ENCODE results near the gene NECTIN2.
"Not testable (repeated sequence)": the region's sequence is repeated elsewhere in the genome, so short reads cannot be mapped to it uniquely, and the experiment has no call there.

The NECTIN2 gene

DNA sequence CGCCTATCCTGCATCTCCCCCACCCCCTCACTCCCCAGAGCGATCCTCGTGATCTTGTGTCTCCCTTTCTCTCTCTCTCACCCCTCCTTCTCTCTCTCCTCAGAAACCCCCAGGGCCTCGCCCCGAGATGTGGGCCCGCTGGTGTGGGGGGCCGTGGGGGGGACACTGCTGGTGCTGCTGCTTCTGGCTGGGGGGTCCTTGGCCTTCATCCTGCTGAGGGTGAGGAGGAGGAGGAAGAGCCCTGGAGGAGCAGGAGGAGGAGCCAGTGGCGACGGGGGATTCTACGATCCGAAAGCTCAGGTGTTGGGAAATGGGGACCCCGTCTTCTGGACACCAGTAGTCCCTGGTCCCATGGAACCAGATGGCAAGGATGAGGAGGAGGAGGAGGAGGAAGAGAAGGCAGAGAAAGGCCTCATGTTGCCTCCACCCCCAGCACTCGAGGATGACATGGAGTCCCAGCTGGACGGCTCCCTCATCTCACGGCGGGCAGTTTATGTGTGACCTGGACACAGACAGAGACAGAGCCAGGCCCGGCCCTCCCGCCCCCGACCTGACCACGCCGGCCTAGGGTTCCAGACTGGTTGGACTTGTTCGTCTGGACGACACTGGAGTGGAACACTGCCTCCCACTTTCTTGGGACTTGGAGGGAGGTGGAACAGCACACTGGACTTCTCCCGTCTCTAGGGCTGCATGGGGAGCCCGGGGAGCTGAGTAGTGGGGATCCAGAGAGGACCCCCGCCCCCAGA lies 32.2 kb downstream of the NECTIN2 start:
- TF ChIP-seq, protein P1, sequence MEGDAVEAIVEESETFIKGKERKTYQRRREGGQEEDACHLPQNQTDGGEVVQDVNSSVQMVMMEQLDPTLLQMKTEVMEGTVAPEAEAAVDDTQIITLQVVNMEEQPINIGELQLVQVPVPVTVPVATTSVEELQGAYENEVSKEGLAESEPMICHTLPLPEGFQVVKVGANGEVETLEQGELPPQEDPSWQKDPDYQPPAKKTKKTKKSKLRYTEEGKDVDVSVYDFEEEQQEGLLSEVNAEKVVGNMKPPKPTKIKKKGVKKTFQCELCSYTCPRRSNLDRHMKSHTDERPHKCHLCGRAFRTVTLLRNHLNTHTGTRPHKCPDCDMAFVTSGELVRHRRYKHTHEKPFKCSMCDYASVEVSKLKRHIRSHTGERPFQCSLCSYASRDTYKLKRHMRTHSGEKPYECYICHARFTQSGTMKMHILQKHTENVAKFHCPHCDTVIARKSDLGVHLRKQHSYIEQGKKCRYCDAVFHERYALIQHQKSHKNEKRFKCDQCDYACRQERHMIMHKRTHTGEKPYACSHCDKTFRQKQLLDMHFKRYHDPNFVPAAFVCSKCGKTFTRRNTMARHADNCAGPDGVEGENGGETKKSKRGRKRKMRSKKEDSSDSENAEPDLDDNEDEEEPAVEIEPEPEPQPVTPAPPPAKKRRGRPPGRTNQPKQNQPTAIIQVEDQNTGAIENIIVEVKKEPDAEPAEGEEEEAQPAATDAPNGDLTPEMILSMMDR (IDR thresholded peaks at IDR 0.05; ENCODE audit: low read depth, low read length), result no peak
- H3K4me3 ChIP-seq (ENCODE audit: low read depth, low read length), result no peak overlapping the region

DNA sequence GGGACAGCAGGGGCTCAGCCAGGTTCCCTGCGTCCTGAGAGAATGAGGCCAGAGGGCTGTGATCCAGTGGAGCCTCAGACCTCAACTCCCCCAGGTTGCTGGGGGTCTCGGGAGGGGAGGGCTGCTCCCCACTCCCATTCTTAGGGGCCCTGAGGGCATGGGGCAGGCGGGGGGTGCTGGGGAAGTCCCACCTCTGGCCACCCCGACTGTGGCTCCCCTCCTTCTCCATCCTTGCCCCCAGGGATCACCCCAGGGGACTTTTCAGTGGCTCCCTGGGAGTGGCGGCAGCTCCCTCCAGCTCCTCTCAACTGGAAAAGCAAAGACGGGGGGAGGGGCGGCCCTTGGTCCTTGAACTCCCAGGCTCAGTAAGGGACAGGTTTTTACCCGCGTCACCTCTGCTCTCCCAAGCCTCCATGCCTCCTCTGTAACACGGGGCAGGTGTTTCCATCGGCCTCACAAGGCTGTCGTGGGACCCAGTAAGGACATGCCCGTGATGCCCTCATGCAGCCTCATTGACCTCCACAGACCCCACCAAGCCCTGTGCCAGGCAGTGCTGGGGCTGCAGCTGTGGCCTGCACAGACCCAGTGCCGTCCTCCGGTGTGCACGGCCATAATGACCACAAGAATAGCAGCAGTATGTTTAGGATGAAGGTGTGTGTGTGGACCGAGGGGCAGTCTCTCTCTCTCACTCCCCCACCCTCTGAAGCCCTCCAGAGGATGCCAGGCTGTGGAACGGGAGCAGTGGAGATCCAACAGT lies 33.4 kb downstream of the NECTIN2 start:
- H3K4me3 ChIP-seq (ENCODE audit: low read depth, low read length), result no peak overlapping the region
- TF ChIP-seq, protein P1 (IDR thresholded peaks at IDR 0.05; ENCODE audit: low read depth, low read length), result no peak

DNA sequence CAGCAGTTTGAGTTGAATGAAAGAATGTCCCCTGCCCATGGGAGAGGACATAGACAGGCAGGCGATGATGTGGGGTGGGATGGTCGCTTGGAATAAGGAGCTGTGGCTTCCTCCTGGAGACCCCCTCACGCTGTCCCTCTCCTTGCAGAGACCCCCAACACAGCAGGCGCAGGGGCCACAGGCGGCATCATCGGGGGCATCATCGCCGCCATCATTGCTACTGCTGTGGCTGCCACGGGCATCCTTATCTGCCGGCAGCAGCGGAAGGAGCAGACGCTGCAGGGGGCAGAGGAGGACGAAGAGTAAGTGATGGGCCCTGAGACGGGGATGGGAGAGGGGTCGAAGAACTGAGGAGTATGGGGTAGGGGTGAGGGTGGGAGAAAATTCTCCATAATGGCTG lies 36.0 kb downstream of the NECTIN2 start:
- TF ChIP-seq, protein P1 (IDR thresholded peaks at IDR 0.05; ENCODE audit: low read depth, low read length), result no peak
- no peak overlapping the region for H3K4me3 ChIP-seq (ENCODE audit: low read depth, low read length)

DNA sequence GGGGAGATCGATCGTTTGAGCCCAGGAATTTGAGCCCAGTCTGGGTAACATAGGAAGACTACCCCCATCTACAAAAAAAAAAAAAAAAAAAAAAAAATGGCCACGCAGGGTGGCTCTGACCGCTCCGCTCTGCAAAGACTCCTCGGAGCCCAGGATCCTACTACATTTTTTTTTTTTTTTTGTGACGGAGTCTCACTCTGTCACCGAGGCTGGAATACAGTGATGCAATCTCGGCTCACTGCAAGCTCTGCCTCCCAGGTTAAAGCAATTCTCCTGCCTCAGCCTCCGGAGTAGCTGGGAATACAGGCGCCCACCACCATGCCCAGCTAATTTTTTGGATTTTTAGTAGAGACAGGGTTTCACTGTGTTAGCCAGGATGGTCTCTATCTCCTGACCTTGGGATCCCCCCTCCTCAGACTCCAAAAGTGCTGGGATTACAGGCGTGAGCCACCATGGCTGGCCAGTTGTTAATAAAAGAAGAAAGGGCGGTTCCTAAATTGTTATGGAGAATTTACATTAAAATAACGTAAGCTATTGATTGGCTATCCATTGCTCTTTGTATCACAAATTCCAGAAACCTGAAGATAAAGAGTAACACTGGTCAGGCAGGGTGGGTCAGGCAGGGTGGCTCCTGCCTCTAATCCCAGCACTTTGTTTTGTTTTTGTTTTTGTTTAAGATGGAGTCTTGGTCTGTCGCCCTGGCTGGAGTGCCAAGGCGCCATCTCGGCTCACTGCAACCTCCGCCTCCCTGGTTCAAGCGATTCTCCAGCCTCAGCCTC lies 36.7 kb downstream of the NECTIN2 start:
- not testable (repeated sequence) for H3K4me3 ChIP-seq (ENCODE audit: low read depth, low read length)

DNA sequence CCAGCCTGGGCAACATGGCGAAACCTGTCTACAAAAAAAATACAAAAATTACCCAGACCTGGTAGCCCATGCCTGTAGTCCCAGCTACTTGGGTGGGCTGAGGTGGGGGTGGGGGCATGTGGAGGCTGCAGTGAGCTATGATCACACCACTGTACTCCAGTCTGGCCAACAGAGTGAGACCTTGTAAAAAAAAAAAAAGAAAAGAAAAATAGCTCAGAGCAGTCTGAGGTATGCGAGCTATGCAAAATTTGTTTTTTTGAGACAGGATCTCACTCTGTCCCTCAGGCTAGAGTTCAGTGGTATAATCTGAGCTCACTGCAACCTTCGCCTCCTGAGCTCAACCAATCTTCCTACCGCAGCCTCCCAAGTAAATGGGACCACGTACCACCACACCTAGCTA lies 37.8 kb downstream of the NECTIN2 start:
- TF ChIP-seq, protein P1 (IDR thresholded peaks at IDR 0.05; ENCODE audit: low read depth, low read length), result no peak
- no peak overlapping the region for H3K4me3 ChIP-seq (ENCODE audit: low read depth, low read length)

DNA sequence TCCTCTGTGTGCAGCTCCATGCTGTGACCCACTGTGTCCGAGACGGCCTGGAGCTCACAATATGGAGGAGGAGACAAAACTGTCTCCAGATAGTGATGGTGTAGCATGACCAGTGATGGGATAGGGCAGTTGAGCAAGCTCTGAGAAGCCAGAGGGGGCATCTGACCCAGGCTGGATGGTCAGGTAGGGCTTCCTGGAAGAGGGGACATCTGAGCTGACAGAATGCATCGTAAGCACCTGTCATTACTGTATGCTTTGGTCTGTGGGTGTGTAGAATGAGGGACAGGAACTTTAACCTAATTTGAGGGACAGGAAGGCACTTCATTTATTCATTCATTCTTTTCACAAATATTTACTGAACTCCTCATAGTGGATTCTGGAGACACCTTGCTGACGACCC lies 38.5 kb downstream of the NECTIN2 start:
- no peak overlapping the region for H3K4me3 ChIP-seq (ENCODE audit: low read depth, low read length)
- TF ChIP-seq, protein P1 (IDR thresholded peaks at IDR 0.05; ENCODE audit: low read depth, low read length), result no peak

DNA sequence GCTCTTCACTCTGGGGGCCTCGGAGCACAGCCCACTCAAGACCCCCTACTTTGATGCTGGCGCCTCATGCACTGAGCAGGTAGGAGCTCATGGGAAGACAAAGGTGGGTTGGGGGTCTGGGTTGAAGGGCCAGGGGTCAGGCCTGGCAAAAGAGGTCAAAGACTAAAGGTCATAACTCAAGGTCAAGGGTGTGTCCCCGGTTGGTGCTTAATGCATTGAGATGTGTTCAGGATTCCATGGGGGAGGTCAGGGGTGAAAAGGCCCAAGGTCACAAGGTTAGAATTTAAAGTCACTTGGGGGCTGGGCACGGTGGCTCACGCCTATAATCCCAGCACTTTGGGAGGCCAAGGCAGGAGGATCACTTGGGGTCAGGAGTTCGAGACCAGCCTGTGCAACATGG lies 40.0 kb downstream of the NECTIN2 start:
- TF ChIP-seq, protein P1 (IDR thresholded peaks at IDR 0.05; ENCODE audit: low read depth, low read length), result no peak
- no peak overlapping the region for H3K4me3 ChIP-seq (ENCODE audit: low read depth, low read length)
